Cardiac fibroblast (primary cell): Measurements from ENCODE around the gene RNF208.

Source experiments
- DNase-seq, 2 donors: peaks; one replicate each; pipeline versions ENCODE4 v3.0.0 to v3.0.0-alpha.2; 2010; ENCODE audit warnings: low read depth in 2 of 2
- H3K4me3 ChIP-seq, 2 donors: replicated peaks in 1 of 2; 1 replicate in 1 of 2; 2 replicates in 1 of 2; pipeline ENCODE4 v1.5.1; 2011; ENCODE audit warnings: low read depth in 2 of 2, low read length in 2 of 2, mild to moderate bottlenecking in 2 of 2, moderate library complexity in 1 of 2
- TF ChIP-seq, protein P1 (sequence below): IDR thresholded peaks from one replicate; pipeline ENCODE4 v1.5.1; 2011; ENCODE audit warnings: low read depth, mild to moderate bottlenecking, low read length, inconsistent platforms

The RNF208 gene

DNA sequence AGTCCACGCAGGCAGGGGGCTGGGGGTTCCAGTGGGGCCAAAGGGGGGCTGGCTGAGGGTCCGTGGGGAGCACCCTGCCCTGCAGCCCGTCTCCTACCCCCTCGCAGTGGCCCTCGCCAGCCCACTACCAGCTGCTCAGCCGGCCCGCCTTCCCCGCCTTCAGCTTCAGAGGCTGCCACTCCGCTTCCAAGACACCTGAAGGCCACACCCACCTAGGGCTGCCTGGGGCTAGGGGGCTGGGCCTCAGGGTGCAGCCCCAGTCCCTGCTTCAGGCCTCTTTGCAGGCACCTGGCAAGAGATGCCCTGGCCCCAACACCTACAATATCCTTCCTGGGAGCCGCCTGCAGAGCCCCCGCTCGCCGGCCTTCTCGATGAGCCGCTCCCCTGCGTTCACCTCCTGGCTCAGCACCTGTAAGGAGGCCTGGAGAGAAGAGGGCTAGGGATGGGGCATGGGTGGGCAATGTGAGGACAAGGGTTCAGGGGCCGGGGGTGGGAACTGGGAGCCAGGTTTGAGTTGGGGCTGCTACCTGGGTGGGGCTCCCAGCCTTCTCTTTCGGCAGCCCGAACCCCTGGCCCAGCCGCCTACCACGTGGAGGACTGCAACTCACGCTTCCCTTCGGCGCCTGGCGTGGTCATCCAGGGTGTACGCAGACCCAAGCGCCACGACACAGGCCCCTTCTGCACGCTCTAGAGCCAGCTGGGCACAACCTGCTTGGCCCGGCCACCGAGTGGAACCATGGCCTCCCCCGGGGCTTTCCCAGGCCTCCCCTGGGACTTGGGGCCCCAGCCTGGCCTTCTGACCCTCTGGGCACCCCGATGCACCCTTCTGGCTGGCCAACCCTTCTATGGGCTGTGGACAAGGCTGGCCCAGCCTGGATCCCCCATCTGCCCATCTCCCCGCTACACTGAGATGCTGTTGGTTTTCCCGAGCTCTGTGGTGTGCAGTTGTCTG is 30.8 kb upstream of the RNF208 start:
- no peak for DNase-seq
- no peak overlapping the region for H3K4me3 ChIP-seq
- TF ChIP-seq, protein P1, sequence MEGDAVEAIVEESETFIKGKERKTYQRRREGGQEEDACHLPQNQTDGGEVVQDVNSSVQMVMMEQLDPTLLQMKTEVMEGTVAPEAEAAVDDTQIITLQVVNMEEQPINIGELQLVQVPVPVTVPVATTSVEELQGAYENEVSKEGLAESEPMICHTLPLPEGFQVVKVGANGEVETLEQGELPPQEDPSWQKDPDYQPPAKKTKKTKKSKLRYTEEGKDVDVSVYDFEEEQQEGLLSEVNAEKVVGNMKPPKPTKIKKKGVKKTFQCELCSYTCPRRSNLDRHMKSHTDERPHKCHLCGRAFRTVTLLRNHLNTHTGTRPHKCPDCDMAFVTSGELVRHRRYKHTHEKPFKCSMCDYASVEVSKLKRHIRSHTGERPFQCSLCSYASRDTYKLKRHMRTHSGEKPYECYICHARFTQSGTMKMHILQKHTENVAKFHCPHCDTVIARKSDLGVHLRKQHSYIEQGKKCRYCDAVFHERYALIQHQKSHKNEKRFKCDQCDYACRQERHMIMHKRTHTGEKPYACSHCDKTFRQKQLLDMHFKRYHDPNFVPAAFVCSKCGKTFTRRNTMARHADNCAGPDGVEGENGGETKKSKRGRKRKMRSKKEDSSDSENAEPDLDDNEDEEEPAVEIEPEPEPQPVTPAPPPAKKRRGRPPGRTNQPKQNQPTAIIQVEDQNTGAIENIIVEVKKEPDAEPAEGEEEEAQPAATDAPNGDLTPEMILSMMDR = no peak

DNA sequence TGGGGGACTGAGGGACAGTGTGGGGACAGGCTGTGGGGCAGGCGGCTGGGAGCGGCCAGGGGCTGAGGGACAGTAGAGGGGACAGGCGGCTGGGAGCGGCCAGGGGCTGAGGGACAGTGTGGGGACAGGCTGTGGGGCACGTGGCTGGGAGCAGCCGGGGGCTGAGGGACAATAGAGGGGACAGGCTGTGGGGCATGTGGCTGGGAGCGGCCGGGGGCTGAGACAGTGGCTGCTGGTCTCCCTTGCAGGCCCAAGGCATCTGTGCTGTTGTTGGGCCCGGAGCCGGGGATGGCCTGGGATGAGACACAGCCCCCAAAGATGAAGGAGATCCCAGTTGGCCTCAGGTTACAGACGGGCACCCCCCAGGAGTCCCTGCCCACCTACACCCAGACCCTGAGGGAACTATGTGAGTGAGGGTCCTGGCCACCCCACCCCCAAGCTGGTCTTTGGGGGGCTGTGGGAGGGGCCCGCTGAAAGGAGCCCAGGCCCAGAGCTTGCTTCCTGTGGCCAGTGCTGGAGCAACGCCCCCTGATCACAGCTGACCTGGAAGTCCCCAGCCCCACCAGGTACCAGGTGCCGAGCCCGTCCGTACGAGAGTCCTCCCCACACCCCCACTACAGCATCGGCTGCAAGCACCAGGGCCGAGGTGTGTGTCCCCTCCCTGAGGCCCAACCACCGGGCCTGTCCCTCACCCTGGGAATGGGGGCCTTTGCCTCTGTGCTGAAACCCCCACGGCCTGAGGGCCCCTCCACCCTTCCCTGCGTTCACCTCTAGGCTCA is 29.6 kb upstream of the RNF208 start:
- H3K4me3 ChIP-seq = no peak overlapping the region
- TF ChIP-seq, protein P1 = no peak
- no peak for DNase-seq

DNA sequence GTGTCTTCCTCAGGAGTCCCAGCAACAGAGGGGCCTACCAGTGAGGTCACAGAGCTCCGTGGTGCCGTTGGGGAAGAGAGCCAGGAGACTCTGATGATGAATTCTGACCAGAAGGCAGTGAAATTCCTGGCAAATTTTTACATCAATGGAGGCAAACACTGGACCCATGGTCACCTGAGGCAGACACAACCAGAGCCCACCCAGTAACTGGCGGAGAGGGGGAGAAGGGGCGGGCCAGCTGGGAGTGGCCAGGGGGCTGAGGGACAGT is 29.1 kb upstream of the RNF208 start, which contains the start of gene STPG3:
STPG3 (plus strand) TSS at position 93 of the 268 bp plus-strand sequence; CDS start at position 94, 1 bp downstream.
- no peak for DNase-seq
- TF ChIP-seq, protein P1 = no peak
- H3K4me3 ChIP-seq = no peak within 1 kb of the TSS

DNA sequence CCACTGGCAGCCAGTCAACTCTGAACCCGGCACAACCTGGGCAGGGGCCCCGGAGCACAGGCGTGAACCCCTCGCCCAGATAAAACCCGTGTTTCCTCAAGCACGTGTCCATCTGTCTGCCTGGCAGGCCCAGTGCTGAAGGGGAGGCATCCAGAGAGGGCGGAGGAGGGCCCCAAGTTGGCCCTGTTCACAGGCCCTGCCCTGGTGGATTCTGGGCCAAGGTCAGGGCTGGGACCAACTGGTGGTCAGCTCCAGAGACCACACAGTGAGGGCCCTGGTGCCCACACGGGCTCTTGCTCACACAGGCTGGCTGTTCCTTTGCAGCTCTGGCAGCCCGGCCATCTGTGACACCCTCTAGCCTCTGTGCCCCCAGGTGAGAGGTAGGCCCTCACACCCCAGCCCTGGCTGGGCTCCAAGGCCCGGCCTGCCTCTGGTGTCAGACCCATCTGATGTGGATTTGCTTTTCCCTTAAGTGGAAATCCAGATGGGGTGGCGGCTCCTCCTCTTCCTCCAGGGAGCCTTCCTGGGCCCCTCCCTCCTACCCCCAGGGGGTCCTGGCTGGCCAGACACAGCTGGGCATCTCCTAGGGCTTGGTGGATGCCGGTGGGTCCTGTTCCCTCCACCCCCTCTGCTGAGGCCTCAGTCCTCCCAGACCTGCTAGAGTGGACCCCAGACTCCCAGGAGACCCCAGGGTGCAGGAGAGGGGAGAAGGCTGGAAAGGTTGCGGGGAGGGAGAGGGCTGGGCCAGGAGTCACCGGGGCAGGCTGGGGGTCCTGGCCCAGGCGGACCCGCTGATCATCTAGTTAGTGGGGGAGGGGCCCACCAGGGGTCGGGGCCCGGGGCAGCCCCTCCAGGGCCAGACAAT is 28.5 kb upstream of the RNF208 start:
- no peak overlapping the region for H3K4me3 ChIP-seq
- TF ChIP-seq, protein P1 = no peak
- no peak for DNase-seq

DNA sequence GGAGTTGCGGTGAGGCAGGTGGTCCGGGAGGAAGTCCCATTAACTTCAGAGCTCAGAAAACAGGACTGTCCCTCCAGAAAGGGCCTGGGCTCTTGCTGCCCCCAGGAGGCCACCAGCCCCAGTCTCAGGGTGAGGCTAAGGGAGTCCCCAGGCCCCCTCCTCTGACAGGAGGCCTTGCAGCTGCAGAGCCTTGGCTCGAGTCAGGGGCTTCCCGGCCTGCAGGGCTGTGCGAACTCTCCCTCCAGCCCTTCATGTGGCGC is 25.8 kb upstream of the RNF208 start:
- no peak for DNase-seq
- TF ChIP-seq, protein P1 = no peak
- H3K4me3 ChIP-seq = no peak overlapping the region

DNA sequence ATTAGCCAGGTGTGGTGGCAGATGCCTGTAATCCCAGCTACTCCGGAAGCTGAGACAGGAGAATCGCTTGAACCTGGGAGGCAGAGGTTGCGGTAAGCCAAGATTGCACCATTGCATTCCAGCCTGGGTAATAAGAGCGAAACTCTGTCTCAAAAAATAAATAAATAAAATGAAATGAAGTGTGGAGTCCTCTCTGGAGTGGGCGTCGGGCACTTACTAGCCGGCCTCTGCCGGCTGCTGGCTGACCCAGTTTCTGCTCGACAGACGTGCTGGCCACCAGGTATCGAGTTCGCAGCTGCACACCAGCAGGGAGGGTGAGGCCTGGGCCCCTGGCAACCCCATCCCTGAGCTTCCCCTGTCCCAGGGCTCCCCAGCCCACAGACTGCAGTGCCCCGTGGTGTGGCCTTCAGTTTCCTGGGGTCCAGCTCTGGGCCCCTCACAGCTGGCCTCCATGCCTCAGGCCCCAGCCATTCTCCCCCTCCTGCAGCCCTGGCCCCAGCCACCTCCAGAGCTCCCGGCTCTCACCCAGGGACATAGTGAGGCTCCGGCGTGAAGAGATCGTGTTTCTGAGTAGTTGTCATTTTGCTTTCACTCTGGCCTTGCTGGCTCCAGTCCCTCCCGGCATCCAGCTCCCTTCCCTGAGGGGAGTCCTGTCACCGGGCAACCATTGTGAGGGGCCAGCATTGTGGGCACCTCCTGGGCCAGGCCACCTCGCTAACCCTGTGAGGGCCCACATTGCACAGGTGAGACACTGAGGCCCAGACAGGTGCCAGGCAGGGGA is 25.3 kb upstream of the RNF208 start:
- H3K4me3 ChIP-seq = no peak overlapping the region
- no peak for DNase-seq
- TF ChIP-seq, protein P1 = no peak
